Endometrial microvascular endothelial cells (primary cell): ENCODE measurements around the gene ZHX3. TPM values are rescaled to one million over a fixed set of nuclear protein-coding genes. Genes with fewer than 3 reads are reported as not detected.

Experiments
- in situ Hi-C: cut with HindIII; loops from 2 replicates; pipeline ENCODE4 v1.10.0; 2017; ENCODE audit warnings: low sequenced_read_pairs, low pct_unique_long_range_greater_than_20kb; ENCODE audit errors: inconsistent ontology term
- total RNA-seq: library from RNA; depleted of rRNA; stranded (reverse); fragments of >200 nt; gene quantifications from one replicate; pipeline ENCODE4 v1.2.3, GENCODE V29; 2015; ENCODE audit errors: inconsistent ontology term

ZHX3 gene
- total RNA-seq, 1 donor from 2014 or later = 10.2 TPM

DNA sequence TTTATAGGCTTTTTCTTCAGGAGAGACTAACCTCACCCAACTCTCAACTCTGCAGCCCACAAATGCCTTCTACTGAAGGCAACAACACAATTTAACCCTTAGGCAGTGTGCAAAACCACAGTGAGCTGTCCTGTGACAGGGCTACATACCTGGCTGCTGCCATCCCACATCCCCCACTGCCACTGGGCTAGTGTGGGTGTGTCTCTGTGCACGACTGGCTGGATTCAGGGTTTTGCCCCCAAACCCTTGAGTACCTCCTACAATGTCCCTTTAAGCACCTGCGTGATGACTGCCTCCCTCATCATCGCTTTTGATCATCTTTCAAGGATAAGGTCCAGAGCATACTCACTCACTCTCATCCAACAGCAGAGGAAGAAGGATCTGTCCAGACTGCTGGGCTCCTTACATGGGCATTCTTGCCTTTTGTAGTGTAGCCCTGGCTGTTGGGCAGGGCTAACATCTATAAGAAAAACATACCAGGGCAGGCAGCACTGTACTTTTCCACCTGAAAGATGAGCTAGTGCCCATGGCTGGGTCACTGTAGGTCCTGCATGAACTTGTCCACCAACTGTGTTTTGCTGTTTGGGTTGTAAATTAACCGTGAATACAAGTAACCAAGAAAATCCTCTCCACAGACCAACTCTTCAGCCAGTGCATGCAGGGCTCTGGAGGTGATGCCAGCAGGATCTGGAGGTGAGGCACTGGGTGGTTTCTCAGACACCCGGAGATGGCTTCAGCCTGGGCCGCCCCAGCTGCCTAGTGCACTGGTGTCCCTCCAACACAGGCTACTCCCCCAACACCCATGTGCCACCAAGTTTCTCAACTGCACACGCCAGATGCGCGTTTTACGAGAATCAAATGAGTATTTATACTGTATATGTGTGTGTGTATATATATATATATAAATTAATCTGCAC, 135.0 kb downstream of the ZHX3 start:
- in situ Hi-C loops = no loop called here

- in situ Hi-C loops = no loop called here
Observed at GRCh38 chr20:41181567-41181966, 136.0 kb downstream of the ZHX3 start.

- in situ Hi-C loops = no loop called here
Observed at GRCh38 chr20:41180599-41181333, 136.8 kb downstream of the ZHX3 start.

DNA sequence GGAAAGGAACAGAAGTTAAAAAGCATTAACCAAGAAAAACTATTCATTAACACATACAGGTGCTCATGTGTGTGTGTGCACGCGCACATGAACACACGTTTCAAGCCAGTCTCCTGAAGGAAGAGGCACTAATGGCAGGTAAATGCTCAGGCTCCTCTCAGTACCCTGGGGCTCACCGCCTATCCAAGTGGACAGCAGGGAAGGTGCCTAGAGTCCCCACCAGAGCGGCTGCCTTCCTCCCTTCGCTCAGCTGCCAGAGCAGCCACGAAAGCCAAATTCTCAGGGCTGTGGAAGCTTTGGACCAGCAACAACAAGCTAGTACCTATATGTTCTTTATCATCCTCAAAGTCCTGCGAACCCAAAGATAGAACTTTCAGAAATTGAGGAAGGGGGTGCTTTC, 137.6 kb downstream of the ZHX3 start:
- in situ Hi-C loops = no loop called here

DNA sequence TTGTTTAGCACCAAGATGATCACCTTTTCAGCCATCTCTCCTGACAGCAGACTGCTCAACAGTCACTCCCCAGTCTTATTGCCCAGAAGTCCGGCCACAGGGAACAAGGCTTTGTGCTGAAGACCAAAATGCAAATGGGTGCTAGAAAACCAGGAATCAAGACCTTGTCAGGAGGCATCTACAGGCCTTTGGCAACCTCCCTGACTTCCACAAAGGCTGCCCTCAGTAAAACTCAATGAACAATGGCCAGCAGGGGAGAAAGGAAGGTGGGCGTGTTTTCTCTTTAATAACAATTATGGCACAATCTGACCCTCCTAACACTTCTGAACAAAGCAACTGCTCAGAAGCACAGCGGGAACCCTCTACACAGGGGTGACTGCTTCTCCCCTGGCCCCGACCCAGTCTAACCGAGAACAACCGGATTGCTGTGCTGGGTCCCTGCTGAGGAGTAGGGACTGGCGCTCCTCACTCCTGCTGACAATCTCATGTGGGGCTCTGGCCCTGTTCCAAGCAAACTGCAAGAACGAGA, 138.6 kb downstream of the ZHX3 start:
- in situ Hi-C loops = no loop called here

DNA sequence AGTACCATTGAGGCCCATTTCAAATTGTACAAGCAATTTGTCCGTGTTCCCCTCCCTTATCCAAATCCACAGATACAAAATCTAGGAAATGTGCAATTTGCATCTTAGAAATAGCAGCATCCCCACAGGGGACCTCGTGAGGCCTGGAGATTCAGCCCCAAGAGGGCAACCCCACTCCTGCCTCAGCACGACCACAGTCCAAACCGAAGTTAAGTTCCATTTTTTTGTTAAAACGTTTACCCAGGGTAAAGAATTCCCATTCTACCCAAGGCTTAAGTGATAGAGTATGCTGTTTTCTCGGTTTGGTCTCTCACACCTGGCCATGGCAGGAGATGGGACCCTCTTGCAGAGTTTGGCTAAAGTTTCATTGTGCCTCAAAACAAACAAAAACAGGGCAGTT, 139.0 kb downstream of the ZHX3 start:
- in situ Hi-C loops = no loop called here

- in situ Hi-C loops = no loop called here
Observed at GRCh38 chr20:41177636-41178035, 139.9 kb downstream of the ZHX3 start.

- in situ Hi-C loops = no loop called here
Observed at GRCh38 chr20:41176711-41177552, 140.6 kb downstream of the ZHX3 start.

GRCh38 chr20:41175727-41176330, 141.7 kb downstream of the ZHX3 start:
- in situ Hi-C loops = no loop called here

GRCh38 chr20:41175201-41175651, 142.3 kb downstream of the ZHX3 start:
- in situ Hi-C loops = no loop called here

DNA sequence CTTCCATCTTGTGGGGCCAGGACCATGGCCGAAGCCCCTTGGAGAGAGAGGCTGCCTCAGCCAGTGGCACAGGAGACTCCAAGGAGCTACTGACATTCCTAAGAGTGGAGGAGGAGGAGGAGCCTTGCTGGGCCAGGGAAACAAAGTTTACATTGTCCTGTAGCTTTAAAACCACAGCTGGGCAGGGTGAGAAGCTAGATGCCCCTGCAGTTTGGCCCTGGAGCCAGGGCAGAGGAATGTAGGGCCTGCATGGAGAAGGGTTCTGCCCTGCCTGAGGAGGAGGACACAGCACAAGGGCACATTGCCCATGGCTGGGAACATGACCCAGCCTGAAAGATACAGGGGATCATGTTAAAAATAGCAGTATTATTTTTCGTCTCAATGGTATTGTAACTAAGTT, 142.7 kb downstream of the ZHX3 start:
- in situ Hi-C loops = no loop called here

DNA sequence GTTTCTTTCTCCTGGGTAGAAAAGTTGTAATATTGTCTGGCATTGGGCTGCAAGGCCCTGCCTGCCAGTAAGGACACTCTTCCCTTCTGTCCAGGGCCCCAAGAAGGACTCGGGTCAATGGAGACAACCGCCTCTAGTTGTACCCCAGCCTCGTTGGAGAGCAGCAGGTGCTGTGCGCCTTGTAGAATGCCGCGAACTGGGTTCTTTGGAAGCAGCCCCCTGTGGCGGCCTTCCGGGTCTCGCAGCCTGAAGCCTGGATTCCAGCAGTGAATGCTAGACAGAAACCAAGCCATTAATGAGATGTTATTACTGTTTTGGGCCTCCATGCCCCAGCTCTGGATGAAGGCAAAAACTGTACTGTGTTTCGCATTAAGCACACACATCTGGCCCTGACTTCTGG, 143.2 kb downstream of the ZHX3 start:
- in situ Hi-C loops = no loop called here

DNA sequence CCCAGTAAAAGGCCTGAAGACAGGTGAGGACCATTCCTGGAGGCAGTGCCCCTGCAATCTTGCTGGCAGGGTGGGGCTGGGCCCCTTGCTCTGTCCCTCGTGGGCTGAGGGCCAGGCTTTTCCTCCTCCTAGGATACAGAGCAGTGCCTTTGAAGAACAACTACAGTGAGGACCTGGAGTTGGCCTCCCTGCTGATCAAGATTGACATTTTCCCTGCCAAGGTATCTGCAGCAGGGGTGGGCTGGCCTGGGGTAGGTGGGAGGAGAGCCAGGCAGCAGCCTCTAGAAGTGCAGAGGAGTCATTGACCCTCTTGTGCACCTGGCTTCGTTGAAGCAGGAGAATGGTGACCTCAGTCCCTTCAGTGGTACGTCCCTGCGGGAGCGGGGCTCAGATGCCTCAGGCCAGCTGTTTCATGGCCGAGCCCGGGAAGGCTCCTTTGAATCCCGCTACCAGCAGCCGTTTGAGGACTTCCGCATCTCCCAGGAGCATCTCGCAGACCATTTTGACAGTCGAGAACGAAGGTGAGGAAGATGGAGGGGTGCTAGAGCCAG, 143.7 kb downstream of the ZHX3 start:
- in situ Hi-C loops = no loop called here

GRCh38 chr20:41173161-41173721, 144.3 kb downstream of the ZHX3 start:
- in situ Hi-C loops = no loop called here

DNA sequence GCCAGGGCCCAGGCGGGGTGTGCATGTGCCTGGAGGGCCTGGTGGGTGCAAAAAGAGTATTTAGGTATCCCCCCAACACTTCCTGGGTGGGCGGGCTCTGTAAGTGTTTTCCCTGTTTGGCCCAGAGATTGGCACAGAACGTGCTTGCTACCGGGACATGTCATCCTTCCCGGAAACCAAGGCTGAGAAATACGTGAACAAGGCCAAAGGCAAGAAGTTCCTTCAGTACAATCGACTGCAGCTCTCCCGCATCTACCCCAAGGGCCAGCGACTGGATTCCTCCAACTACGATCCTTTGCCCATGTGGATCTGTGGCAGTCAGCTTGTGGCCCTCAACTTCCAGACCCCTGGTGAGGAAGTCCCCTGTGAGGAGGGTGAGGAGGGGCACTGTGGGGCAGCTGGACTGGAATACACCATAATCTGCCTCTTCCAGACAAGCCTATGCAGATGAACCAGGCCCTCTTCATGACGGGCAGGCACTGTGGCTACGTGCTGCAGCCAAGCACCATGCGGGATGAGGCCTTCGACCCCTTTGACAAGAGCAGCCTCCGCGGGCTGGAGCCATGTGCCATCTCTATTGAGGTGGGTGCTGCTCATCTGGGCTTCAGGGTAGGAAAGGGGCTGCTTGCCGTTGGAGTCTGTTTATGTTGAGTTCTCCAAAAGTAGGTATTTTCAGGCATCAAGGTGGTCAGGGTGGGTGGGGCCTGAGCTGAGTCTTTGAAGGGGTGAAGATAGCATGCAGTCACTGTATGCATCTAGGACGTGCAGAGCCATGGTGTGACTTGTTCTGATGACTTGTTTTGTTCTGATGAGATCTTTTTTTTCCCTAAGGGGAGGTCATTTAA, 145.0 kb downstream of the ZHX3 start:
- in situ Hi-C loops = no loop called here

DNA sequence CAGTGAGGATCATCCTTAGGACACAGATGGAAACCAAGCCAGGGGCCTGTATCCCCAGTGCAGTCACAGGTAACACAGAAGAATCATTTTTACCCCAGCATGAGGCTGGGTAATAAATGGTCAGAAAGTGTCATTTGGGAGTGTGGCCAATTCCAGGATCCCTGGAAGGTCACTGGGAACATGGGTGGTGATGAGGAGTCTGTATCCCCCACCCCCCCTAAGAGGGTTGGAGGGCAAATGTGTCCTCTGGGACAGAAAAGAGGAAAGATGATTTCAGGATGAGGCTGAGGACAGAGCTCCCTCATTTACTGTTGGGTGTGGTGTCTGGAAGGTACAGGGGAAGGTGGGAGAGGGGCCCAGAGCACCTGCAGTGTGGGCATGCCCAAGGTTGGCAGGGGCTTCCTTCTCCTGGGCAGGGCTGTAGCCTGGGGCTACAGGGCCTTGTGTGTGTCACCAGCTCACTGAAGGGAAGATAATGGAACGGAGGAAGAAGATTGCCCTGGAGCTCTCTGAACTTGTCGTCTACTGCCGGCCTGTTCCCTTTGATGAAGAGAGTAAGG, 145.7 kb downstream of the ZHX3 start:
- in situ Hi-C loops = no loop called here
